Calu3 (cell line): ENCODE results near the gene CDCA5. TPM values are rescaled to one million over a fixed set of nuclear protein-coding genes. Genes with fewer than 3 reads are reported as not detected.
A peak's percentile ranks its signal among the peaks of the same experiment; 100 is the strongest.

Source experiments
- BruUV-seq: library from RNA; stranded (reverse); fragments of 400-500 nt; replicated peaks from 2 replicates; lab custom pipeline; 2021; lab: Mats Ljungman, UMichigan
- CTCF ChIA-PET: fragments of 300-600 bp; sonication (Branson Sonifier 250); formaldehyde crosslinking; loops from one replicate; lab custom pipeline; 2022; ENCODE audit warnings: antibody characterized with exemption; lab: Charles Lee
- DNase-seq: peaks from one replicate; pipeline ENCODE4 v3.0.0; 2022
- H3K27ac Mint-ChIP-seq: one replicate; pipeline ENCODE4 v1.8.0; 2022; ENCODE audit warnings: mixed read lengths; ENCODE audit not compliant: unreplicated experiment
- H3K27me3 Mint-ChIP-seq: one replicate; pipeline ENCODE4 v1.8.0; 2022; ENCODE audit warnings: mixed read lengths; ENCODE audit not compliant: unreplicated experiment
- H3K36me3 Mint-ChIP-seq: one replicate; pipeline ENCODE4 v1.8.0; 2022; ENCODE audit warnings: mild to moderate bottlenecking, moderate library complexity, mixed read lengths; ENCODE audit not compliant: insufficient read depth, unreplicated experiment
- H3K4me1 Mint-ChIP-seq: one replicate; pipeline ENCODE4 v1.8.0; 2022; ENCODE audit warnings: mild to moderate bottlenecking, low read depth, mixed read lengths; ENCODE audit not compliant: unreplicated experiment
- H3K4me3 Mint-ChIP-seq: one replicate; pipeline ENCODE4 v1.8.0; 2022; ENCODE audit warnings: mild to moderate bottlenecking, low read depth, moderate library complexity, mixed read lengths; ENCODE audit not compliant: unreplicated experiment
- H3K9me3 Mint-ChIP-seq: one replicate; pipeline ENCODE4 v1.8.0; 2022; ENCODE audit warnings: low read depth, mixed read lengths; ENCODE audit not compliant: unreplicated experiment
- CTCF ChIP-seq: fragments of 200-600 bp; IDR thresholded peaks from one replicate; pipeline ENCODE4 v1.8.0; 2022; ENCODE audit warnings: antibody characterized with exemption; ENCODE audit not compliant: unreplicated experiment
- intact Hi-C: fragments of 100-400 bp; cut with micrococcal nuclease; formaldehyde crosslinking; loops from one replicate; pipeline ENCODE4 v1.10.0; 2022; ENCODE audit not compliant: unreplicated experiment
- total RNA-seq: library from RNA; stranded (reverse); gene quantifications from 2 replicates; pipeline ENCODE4 v1.2.3, GENCODE V29; 2022

Gene CDCA5
- total RNA-seq, 1 experiment from 2014 or later = 53.4 TPM

GRCh38 chr11:65083134-65083833, 556 bp downstream of the CDCA5 start:
- CTCF ChIA-PET = no interaction called here
- peaks cover 61% of the 10 kb centered on the region for H3K36me3 Mint-ChIP-seq
- no peaks in the 10 kb centered on the region for H3K9me3 Mint-ChIP-seq
- H3K27me3 Mint-ChIP-seq = no peaks in the 10 kb centered on the region
- DNase-seq = no peak
- no peak for TF ChIP-seq CTCF
- peak overlapping the region; percentile 97 for H3K27ac Mint-ChIP-seq
- intact Hi-C loops = no loop called here
- TSS peak; percentile 57 for BruUV-seq
- peaks cover 39% of the 10 kb centered on the region for H3K4me1 Mint-ChIP-seq
- peak overlapping the region; percentile 100 for H3K4me3 Mint-ChIP-seq

- no peak for DNase-seq
- peaks cover 33% of the 10 kb centered on the region for H3K4me1 Mint-ChIP-seq
- H3K27me3 Mint-ChIP-seq = no peaks in the 10 kb centered on the region
- CTCF ChIA-PET = interaction anchor here (0.6 to 1.2 kb wide), 3 partner anchors 43 to 240 kb away, joined by 3 to 6 read pairs (median 3); partner anchors contain the start of genes FAU, MRPL49 and SNX15
- no peaks in the 10 kb centered on the region for H3K9me3 Mint-ChIP-seq
- intact Hi-C loops = no loop called here
- TF ChIP-seq CTCF = no peak
- H3K36me3 Mint-ChIP-seq = peaks cover 36% of the 10 kb centered on the region
- no TSS peak for BruUV-seq
- H3K4me3 Mint-ChIP-seq = no peak overlapping the region
- no peak overlapping the region for H3K27ac Mint-ChIP-seq
These were observed 5.0 kb downstream of the CDCA5 start for GRCh38 chr11:65078786-65079342.

GRCh38 chr11:65078151-65078550, 5.7 kb downstream of the CDCA5 start:
- peak; percentile 81 for TF ChIP-seq CTCF
- Mint-ChIP-seq H3K27me3 (no peaks in the 10 kb centered on the region), H3K4me1 (peaks cover 33% of the 10 kb centered on the region), H3K36me3 (peaks cover 29% of the 10 kb centered on the region), H3K9me3 (no peaks in the 10 kb centered on the region), H3K27ac (no peak overlapping the region), H3K4me3 (no peak overlapping the region)
- CTCF ChIA-PET = interaction anchor here (0.6 to 1.2 kb wide), 3 partner anchors 44 to 240 kb away, joined by 3 to 6 read pairs (median 3); partner anchors contain the start of genes FAU, MRPL49 and SNX15
- no TSS peak for BruUV-seq
- intact Hi-C loops = no loop called here
- peak; percentile 77 for DNase-seq

- H3K4me3 Mint-ChIP-seq = no peak overlapping the region
- CTCF ChIA-PET = interaction anchor here (1.2 kb wide), 1 partner anchor 50 kb away, joined by 3 read pairs; the partner anchor contains the start of gene SNX15
- DNase-seq = no peak
- peaks cover 22% of the 10 kb centered on the region for H3K36me3 Mint-ChIP-seq
- no peak for TF ChIP-seq CTCF
- intact Hi-C loops = no loop called here
- H3K27ac Mint-ChIP-seq = no peak overlapping the region
- BruUV-seq = no TSS peak
- H3K27me3 Mint-ChIP-seq = no peaks in the 10 kb centered on the region
- no peaks in the 10 kb centered on the region for H3K9me3 Mint-ChIP-seq
- peaks cover 26% of the 10 kb centered on the region for H3K4me1 Mint-ChIP-seq
These were observed 6.4 kb downstream of the CDCA5 start for GRCh38 chr11:65077451-65077850.
